Measurements from ENCODE around the gene VPS4A.

The VPS4A gene

DNA sequence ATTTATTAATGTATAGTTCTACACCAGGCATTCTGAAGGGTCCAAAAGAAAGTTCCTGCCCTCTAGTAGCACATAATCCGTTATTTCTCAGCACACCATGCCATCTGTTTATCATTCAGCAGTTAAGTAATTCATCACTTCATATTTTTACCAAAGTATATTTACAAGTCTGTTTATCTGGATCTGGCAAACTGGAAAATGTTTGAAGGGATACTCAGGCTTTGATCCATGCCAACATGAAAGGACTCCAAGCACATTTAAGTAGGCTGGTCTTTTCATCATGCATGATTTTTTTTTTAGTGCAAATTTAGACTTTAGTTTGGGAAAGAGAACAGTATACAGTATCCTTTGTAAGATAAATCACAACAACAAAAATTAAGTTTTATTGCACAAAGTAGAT lies 4.1 kb upstream of the VPS4A start:
- DNase-seq (ENCODE audit: low read depth in 2 of 2) = no peak

DNA sequence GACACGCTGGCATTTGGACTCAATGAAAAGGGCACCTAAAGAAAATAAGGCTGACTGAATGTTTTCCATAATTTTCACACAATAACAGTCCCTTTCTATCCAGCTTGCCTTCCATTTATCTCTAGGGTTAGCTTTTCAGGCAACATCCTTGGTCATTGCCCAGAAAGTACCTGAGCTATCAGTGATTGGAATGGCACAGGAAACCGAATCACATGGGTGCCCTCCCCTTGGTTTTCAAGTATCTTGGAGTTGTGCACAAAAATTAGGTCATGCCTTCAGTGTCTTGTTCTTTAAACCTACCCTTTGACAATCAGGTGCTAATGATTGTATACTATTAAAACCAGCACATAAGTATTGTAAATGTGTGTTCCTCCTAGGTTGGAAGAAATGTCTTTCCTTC lies 3.3 kb upstream of the VPS4A start:
- DNase-seq (ENCODE audit: low read depth in 2 of 2) = no peak

DNA sequence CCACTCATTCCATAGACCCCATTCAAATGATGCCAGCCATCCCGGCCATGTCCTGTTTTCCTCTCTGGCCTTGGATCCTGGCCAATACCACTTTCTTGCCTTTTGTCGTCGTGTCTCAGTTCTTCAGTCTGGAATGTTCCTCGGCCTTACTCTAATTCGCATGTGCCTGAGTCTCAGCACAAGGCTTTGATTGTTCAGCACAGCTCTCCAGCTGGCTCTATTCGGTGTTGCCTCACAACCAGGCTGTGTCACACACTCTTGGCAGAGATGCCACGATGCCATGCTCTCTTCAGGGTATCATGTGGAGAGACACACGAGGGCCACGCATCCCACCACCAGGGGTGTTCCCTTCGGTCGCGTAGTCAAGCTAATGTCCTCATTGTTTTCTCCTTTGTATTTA lies 1.8 kb upstream of the VPS4A start:
- no peak for DNase-seq (ENCODE audit: low read depth in 2 of 2)

DNA sequence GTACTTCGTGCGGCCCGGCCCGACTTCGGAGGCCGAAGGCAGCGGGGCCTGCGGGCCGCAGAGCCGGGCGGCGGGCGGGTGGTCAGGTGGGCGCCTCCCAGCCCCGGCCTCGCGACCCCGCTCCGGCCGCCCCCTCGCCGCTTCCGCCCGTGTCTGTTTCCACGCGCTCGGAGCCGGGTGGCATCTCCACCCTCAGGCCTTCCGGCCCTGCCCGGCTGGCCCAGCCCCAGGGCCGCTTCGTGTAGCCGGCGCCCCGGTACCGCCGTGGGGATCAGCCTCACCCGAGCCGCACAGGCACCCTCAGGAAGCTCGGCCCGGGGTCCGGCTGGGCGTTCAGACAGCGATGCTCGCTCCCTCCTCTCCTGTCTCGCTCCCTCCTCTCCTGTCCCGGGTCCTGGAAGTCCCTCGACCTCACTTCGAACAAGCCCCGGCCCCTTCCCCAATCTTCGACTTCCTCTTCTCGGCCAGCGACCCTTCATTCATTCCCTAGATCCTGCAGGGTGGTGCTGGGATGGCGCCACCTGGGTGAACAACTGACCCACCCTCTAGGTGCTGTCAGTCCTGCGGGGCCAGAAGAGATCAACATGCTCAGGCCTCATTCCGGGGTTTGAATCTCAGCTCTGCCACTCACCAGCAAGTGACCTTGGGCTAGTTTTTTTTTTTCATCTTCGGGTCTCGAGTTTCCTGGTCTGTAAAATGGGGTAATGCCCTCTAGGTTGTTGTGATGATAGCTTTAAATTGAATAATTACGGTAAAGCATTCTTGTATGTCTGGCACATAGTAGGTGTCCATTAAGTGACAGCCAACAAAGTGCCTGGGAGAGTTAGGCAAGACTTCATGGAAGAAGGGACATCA lies 610 bp downstream of the VPS4A start:
- DNase-seq (ENCODE audit: low read depth in 2 of 2) = no peak

DNA sequence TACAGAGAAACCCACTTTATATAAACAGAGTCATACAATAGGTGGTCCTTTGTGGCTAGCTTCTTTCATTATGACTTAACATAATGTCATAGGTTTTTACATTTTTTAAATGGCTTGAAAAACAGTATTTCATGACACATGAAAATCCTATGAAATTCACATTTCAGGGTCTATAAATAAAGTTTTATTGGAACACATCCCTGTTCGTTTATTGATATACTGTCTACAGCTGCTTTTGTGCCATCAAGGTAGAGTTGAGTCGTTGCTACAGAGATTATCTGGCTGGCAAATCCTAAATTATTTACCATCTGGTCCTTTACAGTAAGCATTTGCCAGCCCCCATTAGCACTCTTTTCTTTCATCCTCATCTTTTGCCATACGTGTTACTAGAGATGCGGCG lies 2.3 kb downstream of the VPS4A start:
- no peak for DNase-seq (ENCODE audit: low read depth in 2 of 2)

DNA sequence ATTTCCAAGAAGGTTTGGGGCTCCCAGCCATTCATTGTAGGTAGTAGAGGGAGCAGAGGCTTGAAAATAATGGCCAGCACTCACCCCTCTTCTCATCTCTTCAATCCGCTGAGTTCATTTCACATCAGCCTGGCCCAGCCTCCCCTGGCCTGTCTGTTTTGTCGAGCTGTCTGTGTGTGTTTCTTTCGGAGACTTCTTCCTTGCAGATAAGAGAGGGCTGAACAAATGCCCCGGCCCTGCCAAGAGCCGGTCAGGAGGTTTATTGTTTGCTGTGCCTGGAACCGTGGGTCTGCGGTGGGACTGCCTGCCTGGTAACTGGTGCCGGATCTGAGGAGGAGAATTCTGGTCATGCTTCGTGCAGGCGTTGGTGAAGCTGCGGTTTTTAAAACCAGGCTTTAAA lies 3.4 kb downstream of the VPS4A start:
- DNase-seq (ENCODE audit: low read depth in 2 of 2) = no peak

DNA sequence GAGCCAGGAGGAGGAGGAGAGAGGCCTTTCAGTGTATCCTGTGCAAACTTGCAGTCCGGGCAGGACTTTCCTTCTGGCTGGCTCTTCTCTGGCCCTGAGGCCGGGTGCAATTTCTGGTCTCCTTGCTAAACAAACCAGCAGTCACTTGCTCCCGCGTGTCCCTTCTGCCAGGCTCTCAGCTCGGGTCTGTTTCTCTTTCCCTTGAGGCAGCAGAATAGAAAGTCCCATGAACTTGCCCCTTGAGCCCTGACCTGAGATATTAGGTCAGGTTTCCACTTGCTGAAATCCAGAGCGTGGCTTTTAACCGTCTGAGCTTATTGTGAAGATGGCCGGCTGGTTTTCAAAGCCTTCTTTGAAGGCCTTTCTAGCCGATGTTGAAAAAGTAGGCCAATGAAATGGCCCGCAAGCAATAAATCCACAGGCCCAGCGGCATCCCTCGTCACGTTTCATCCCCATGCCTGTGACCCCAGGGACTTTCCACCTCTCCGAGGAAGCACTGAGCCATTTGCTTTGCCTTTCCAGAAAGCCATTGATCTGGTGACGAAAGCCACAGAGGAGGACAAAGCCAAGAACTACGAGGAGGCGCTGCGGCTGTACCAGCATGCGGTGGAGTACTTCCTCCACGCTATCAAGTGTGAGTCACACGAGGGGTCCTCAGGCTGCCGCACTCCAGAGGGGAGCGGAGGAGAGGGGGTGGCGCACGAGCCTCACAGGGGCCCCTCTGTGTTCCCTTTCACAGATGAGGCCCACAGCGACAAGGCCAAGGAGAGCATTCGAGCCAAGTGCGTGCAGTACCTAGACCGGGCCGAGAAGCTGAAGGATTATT lies 4.5 kb downstream of the VPS4A start:
- DNase-seq (ENCODE audit: low read depth in 2 of 2) = no peak

DNA sequence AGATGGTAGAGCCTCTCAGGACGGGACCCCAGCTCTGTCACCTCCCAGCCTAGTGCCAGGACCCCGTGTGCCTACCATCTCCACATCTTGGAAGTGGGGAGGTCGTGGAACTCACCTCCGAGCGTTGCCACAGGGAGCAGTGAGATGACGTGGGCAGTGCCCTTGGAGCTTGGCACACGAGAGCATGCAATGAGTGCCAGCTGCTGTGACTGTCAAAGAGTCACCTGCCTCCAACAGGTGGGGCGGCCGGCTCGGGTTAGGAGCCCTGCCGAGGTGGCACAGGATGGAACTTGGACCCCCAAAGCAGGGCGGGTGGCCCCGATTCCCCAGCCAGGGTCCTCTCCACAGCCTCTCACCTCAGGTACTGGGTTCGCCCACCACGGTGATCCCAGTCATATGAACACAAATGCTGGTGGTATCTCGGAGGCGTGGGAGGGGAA lies 5.5 kb downstream of the VPS4A start:
- no peak for DNase-seq (ENCODE audit: low read depth in 2 of 2)

DNA sequence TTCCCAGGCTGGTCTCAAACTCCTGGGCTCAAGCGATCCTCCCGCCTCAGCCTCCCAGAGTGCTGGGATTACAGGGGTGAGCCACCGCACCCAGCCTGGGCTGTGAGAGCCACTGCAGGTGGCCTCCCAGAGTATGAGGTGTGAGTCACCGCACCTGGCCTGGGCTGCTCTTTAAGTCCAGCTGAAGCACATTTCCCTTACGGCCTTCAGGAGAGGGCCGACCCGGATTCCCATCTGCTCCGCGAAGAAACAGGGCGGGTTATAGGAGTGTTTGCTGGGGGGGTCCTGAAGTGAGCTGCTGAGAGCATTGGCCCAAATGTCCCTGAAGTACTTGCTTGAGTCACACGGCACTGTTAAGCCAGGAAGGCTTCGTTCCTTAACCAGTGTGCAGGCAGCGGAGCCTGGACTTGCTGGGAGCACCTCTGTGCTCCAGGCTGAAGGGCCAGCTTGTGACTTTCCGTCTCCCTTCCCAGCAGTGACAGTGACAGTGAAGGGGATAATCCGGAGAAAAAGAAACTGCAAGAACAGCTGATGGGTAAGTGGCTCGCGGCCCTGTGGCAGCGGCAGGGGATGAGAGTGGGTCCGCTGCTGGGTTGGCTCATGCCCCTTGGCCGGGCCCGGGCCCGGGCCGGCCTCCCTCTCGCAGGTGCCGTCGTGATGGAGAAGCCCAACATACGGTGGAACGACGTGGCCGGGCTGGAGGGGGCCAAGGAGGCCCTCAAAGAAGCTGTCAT lies 7.2 kb downstream of the VPS4A start:
- DNase-seq (ENCODE audit: low read depth in 2 of 2) = no peak

DNA sequence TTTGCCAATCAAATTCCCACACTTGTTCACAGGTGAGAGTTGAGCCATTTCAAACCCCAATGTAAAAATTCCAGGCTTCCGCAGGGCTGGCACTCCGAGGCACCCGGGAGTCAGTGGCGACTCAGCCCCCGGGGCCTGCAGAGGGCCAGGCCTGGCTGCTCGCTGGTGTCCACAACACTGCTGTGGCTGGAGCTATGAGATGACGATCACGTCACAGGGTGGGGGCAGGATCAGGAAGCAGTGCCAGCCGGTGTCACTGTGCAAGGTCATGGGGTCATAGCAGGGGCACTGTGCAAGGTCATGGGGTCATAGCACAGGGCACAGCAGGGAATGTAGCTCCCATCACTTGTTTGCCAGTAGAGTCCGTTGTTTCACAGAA lies 7.8 kb downstream of the VPS4A start:
- no peak for DNase-seq (ENCODE audit: low read depth in 2 of 2)

DNA sequence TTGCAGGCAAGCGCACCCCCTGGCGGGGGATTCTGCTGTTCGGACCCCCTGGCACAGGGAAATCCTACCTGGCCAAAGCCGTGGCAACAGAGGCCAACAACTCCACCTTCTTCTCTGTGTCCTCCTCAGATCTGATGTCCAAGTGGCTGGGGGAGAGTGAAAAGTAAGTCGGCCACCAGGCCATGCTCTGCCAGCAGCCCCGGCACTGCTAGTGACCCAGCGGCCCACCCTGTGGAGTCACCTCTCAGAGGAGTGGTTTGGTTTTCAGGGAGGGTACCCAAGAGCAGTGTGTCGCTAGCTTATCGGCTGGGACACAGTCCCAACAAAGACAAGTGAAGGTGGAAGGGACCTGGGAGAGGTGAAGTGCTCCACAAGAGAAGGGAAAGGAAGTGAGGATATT lies 8.2 kb downstream of the VPS4A start:
- DNase-seq (ENCODE audit: low read depth in 2 of 2) = no peak

DNA sequence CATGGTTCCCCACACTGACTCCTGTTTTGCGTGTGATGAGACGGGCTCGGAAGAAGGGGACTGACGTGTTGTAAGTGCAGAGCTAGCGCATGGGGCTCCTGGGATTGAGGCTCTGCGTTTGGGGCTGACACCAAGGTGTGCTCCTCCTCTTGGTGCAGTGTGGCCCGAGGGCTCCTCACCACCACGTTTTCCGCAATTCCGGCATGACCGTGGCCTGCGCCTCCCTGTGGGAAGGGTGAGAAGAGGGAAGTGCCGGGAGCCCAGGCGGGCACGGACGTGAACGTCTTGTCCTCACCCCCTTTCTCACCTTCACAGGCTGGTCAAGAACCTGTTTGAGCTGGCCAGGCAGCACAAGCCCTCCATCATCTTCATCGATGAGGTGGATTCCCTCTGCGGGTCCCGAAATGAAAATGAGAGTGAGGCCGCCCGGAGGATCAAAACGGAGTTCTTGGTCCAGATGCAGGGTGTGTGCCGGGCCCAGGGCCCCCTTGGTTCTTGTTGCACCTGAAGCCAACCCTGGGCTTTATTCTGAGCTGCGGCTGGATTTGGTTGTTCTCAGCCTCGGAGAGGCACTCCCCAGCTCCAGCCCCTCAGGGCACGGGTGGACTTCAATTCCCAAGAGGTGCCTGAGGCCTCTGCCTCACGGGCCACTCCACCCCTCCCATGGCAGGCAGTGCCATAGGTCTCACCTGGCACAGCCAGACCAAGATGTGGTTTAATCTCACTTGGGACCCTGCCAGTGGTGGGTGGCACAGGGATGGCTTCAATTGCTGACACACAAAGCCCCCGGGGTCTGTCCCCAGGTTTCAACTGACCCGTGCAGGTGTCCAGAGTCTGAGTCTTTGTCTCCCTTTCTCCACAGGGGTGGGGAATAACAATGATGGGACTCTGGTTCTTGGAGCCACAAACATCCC lies 8.9 kb downstream of the VPS4A start:
- no peak for DNase-seq (ENCODE audit: low read depth in 2 of 2)

DNA sequence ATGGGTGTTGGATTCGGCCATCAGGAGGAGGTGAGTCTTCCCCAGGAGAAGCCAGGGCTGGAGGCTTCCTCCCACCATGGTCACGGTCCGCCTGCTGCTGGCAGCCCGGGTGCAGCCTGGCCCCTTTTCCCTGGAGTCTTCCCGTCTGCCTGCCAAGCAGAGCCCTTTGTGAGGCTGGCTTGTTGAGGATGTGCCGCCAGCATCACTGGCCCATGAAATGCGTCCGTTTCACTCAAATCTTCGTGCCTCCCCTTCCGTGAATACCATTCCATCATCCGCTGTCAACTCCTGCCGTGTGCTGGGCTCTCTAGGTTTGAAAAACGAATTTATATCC lies 9.6 kb downstream of the VPS4A start:
- no peak for DNase-seq (ENCODE audit: low read depth in 2 of 2)

DNA sequence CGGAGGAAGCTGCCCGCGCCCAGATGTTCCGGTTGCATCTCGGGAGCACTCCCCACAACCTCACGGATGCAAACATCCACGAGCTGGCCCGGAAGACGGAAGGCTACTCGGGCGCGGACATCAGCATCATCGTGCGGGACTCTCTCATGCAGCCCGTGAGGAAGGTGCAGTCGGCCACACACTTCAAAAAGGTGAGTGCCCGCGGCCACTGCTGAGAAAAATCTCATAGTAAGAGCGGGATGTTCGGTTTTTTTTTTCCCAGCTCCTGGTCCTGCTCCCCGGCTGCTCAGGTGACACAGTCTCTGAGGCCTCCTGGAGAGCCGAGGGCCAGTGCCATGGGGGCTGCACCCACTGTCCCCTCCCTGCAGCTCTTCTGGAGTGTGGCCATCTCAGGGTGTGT lies 9.9 kb downstream of the VPS4A start:
- DNase-seq (ENCODE audit: low read depth in 2 of 2) = no peak

DNA sequence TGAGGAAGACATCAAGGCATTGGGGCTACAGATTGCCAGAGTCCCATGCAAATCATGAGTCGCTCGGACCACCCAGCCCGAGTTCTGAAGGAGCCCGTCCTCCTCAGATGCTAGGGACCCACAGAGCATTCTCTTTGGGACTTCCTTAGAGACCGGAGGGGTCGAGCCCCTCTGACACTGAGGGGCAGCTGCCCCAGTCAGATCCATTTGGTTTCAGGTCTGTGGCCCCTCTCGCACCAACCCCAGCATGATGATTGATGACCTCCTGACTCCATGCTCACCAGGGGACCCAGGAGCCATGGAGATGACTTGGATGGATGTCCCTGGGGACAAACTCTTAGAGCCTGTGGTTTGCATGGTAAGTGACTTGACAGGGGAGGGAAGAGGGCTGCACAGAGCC lies 11.2 kb downstream of the VPS4A start:
- no peak for DNase-seq (ENCODE audit: low read depth in 2 of 2)

DNA sequence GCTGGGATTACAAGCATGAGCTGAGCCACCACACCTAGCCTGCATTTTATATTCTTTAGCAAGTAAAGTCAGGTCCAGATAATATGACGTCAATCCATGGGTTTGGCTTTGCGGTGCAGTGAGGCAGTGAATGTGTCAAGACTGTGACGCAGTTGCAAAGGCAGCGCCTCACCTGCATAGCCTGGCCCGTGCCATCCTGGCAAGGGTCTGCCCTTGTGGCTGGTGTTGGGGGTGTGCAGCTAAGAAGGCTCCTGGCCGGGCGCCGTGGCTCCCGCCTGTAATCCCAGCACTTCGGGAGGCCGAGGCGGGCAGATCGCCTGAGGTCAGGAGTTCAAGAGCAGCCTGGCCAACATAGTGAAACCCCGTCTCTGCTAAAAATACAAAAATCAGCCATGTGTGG lies 12.3 kb downstream of the VPS4A start:
- no peak for DNase-seq (ENCODE audit: low read depth in 2 of 2)

DNA sequence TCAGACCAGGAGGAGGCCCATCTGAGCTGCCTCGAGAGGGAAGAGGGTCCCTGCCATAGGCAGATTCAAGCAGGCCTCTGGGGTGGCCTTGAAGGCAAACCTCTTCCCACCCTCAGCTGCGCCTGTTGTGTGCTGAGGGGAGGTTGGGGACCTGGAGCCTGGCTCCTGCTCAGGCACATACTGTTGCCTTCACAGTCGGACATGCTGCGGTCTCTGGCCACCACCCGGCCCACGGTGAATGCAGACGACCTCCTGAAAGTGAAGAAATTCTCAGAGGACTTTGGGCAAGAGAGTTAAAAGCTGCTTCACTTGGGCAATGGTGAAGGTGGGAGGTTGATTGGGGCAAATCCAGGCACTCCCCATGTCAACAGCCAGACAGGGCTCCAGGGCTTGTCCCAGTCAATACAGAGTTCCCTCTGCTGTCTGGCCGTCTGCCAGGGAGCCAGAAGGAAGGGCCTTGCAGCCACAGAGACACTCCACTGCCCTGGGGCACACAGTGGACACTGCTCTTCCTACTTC lies 12.9 kb downstream of the VPS4A start:
- DNase-seq (ENCODE audit: low read depth in 2 of 2) = no peak

DNA sequence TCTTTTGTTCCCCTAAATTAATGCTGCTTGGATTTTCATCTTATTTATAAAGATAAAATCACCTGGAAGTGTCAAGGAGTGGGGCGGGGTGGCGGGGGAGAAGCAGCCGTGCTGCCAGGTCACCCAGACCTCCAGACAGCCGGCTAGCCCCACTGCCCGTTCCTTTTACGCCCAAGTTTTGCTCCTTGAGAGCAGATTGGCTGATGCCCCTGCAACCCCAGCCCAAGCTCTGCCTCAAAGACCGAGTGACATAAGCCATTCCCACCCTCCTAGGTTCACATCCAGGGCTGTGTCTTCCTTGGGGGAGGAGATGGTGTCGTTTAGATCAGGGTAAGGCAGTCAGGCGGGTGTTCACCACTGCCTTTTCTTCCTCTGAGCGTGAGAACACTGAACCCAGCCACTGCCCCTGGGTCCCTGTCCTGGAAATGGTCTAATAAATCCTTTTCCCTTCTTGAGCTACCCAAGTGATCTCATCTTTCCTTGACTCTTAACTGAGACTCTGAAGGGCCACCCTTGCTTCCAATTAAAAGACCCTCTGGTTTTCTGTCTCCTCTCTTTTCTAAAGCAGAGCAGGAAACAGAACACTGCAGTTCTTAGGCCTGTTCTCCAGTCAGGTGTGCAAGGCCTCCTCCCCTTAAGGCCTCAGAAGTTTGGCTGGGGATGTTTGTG lies 13.6 kb downstream of the VPS4A start:
- no peak for DNase-seq (ENCODE audit: low read depth in 2 of 2)

DNA sequence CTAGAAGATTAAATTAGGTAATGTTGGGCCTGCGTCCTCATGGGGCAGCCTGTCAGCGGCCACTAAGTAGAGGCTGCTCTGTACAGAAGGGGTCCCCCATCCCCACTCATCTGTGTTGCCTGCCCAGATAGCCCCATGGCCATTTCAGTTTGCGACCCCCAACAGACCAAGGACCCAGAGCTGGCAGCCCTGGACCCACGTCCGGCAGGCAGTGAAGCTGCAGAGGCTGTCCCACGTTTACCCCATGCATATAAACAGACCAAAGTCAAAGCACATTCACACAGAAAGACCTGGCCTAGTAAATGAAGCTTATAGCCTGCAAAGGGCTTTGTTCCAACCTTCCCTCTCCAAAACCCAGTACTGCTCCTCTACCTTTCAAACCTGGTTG lies 14.6 kb downstream of the VPS4A start:
- no peak for DNase-seq (ENCODE audit: low read depth in 2 of 2)

DNA sequence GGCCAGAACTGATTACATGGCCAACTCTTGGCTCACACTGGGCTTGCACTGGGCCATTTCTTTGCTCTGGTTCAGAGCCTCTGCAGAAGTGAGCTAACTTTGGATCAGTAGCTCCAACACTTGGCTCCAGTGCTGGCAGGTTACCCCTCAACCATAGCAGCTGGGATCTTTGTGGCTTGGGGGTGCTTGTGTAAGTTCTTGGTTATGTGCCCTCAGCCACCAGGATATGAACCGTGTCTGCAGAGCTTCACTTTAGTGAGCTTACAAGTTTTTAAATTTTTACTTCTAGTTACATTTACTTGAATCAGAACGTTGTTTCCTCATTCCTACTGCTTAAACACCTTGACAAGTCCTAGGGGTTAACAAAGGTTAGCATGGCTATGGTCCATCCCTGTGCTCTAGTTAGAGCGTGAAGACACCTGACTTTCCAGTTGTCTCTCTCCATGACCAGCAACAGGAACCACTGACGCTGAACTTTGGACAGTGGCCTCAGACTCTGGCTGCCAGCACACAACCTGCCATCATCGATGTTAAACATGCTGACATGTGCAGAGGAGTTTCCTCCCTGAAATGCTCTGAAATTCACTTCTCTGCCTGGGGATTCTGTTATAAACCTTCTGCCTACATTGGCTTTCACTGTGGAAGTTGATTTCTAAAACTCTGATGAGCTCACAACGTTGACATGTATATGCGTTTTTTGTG lies 15.2 kb downstream of the VPS4A start:
- DNase-seq (ENCODE audit: low read depth in 2 of 2) = no peak
